ENCODE data around the gene ACTR1B.

GRCh38 chr2:97654791-97655190, 9.1 kb downstream of the ACTR1B start:
- TF ChIP-seq TAF1 (IDR thresholded peaks at IDR 0.05; ENCODE audit: low read depth) (no peak), ZBTB7A (IDR thresholded peaks at IDR 0.05; ENCODE audit: low read depth) (no peak), RAD21 (IDR thresholded peaks at IDR 0.05; ENCODE audit: low read depth) (no peak), FOXM1 (IDR thresholded peaks at IDR 0.05; ENCODE audit: borderline replicate concordance, low read depth) (no peak), TCF12 (IDR thresholded peaks at IDR 0.05; ENCODE audit: low read depth) (no peak), EP300 (IDR thresholded peaks at IDR 0.05; ENCODE audit: borderline replicate concordance) (no peak), EGR1 (IDR thresholded peaks at IDR 0.05) (no peak), YY1 (IDR thresholded peaks at IDR 0.05; ENCODE audit: low read depth) (no peak), USF1 (IDR thresholded peaks at IDR 0.05) (no peak)
- TF ChIP-seq, protein P1, sequence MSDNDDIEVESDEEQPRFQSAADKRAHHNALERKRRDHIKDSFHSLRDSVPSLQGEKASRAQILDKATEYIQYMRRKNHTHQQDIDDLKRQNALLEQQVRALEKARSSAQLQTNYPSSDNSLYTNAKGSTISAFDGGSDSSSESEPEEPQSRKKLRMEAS (IDR thresholded peaks at IDR 0.05) = no peak
- TF ChIP-seq, protein P2, sequence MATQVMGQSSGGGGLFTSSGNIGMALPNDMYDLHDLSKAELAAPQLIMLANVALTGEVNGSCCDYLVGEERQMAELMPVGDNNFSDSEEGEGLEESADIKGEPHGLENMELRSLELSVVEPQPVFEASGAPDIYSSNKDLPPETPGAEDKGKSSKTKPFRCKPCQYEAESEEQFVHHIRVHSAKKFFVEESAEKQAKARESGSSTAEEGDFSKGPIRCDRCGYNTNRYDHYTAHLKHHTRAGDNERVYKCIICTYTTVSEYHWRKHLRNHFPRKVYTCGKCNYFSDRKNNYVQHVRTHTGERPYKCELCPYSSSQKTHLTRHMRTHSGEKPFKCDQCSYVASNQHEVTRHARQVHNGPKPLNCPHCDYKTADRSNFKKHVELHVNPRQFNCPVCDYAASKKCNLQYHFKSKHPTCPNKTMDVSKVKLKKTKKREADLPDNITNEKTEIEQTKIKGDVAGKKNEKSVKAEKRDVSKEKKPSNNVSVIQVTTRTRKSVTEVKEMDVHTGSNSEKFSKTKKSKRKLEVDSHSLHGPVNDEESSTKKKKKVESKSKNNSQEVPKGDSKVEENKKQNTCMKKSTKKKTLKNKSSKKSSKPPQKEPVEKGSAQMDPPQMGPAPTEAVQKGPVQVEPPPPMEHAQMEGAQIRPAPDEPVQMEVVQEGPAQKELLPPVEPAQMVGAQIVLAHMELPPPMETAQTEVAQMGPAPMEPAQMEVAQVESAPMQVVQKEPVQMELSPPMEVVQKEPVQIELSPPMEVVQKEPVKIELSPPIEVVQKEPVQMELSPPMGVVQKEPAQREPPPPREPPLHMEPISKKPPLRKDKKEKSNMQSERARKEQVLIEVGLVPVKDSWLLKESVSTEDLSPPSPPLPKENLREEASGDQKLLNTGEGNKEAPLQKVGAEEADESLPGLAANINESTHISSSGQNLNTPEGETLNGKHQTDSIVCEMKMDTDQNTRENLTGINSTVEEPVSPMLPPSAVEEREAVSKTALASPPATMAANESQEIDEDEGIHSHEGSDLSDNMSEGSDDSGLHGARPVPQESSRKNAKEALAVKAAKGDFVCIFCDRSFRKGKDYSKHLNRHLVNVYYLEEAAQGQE (IDR thresholded peaks at IDR 0.05; ENCODE audit: low read depth) = no peak

Data from Ishikawa (cell line).